Hepatic stellate cell (primary cell): ENCODE measurements around the gene TCHP.

Experiments used
- DNase-seq: peaks from one replicate; pipeline ENCODE4 v3.0.0; 2011; ENCODE audit warnings: low spot score

Gene TCHP

GRCh38 chr12:109932878-109933503 is 32.9 kb downstream of the TCHP start:
- no peak for DNase-seq

DNA sequence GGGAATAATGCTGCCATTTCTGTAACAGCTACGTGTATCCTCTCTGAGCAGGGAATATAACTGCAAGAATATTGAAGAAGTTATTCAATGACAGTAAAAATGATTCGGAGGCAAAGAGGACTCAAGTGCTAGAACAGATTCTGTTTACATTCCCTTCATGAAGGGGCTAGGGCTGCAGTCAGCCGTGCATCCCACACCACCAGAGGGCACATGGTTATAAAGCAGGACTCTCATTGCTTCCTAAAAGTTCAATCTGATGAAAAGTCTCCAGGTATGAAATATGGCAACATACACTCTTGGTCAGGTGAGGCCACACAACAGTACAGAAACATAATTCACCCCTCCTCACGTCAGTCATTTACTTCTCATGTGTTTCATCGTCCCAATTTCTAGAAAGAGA is 34.0 kb downstream of the TCHP start:
- no peak for DNase-seq

- DNase-seq, result no peak
Measured at GRCh38 chr12:109937371-109937770, 37.3 kb downstream of the TCHP start.

GRCh38 chr12:109938947-109939346 is 38.9 kb downstream of the TCHP start:
- DNase-seq, result no peak

GRCh38 chr12:109939504-109939903 is 39.4 kb downstream of the TCHP start:
- no peak for DNase-seq

DNA sequence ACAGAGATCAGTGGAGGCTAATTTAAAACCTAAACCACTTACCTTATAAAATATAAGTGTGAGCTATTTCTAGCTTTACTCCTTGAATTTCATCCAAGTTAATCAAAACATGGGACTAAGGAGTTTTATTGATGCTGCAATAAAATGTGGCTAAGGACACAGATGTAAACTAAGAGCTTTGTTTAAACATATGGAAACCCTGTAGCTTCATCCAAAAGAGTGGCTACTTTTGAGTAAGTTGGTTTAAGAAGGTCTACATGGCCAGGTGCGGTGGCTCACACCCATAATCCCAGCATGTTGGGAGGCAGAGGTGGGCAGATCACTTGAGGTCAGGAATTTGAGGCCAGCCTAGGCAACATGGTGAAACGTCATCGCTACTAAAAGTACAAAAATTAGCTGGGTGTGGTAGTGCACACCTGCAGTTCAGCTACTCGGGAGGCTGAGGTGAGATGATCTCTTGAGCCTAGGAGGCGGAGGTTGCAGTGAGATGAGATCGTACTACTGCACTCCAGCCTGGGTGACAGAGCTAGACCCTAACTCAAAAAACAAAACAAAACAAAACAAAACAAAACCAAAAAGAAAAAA is 40.4 kb downstream of the TCHP start:
- no peak for DNase-seq

GRCh38 chr12:109943811-109944210 is 43.7 kb downstream of the TCHP start:
- no peak for DNase-seq

DNA sequence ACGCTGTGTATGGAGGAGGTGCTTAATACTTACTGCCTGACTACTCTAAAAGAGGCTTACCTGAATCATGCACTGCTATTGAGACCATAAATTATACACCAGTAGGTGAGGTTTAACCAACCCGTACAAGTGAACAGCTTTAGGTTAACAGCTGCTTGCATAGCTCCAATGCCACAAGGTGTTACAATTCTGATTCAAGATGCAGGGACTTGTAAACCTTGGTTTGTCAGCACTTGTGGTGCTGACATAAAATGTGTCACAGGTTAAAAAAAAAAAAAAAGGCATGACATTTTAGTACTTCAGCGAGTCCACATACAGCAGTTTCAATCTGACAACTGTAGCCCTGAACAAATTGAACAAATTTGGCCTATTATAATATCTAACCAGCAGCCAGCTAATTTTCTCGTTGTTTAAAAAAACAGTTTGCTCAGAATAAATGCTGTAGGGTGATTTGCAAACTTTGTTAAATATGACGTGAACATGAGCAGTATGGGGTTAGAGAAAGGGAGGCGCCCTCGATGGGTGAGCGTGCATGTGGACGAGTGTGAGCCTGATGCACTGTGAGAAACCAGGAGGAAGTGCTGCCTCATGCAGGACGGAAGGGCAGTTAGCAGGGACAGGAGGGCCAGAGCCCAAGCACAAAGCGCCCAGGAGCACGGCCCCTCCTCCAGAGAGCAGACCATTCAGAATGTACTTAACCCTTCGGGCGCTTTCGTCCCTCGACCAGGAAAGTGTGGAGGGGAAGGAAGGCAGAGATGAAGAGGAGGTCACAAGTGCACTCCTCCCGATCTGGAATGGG is 44.7 kb downstream of the TCHP start:
- no peak for DNase-seq

DNA sequence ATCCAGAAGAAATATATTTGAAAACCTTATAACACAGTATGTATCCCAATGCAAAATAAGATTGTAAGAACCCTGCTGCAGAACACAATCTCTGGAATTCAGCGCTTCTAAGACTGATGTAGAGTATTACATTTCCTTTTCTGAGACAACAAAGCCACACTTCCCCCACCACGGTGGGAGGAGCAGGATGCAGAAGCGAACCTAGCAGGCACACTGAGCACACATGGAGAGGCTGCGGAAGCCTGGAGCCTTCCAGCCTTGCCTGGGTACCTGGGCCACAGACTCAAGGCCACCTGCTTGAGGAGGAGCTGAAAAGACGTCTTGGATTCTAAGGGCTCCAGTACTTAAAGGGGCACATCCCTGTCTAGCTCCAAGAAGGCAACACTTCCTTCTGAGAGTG is 46.4 kb downstream of the TCHP start:
- no peak for DNase-seq

DNA sequence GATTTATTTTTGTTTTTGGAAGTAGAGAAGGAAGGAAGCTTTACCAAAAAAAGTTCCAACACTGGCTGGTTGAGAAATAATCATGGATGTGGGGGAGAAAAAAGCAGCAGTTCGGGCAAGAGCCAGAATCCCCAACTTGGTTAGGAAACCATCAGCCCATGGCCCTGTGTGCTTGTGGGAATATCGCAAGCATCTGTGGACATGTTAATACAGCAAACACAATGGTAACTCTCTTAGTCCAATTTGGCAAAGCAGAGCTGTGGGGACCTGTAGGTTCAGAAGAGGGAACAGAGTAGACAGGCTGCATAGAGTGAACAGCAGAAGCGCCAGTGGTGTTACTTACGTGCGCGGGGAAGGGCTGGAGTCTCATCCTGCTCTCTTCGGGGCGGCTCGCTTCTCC is 46.8 kb downstream of the TCHP start:
- DNase-seq, result no peak

DNA sequence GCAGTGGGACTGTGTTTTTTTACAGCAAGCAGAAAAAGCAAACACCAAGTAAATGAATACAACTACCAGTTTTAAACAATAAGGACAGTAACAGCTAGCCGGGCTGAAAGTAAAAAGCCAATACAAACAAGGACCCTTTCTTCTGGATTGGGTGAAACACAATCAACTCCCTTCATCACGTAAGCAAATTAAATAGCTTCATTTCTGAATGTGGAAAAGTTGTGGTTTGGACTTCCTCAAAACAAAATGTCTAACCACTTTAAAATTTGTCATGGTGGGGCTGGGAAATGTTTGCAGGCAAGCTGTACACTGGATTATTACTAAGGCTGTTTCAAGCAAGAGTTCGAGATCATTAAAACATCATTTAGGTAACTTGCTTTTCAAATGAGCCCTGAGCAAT is 47.4 kb downstream of the TCHP start:
- DNase-seq, result peak; percentile 36

DNA sequence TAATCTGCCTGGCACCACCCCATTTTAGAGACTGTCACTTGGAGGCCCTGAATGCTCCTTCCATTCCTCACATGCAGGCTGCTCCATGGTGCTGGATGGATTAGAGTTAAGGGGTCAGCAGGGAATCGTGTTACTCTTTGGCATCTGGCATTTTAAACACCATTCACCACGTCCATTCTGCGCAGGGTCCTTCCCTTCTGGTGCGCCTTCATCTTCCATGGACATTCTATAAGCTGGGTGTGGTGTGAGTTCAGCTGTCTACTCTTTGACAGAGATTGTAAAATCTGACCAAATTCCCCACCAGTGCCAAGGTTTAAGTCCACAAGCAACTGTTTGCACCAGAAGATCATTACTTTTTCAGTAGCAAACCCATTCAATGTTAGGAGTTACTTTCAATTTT is 48.3 kb downstream of the TCHP start:
- no peak for DNase-seq

- peak; percentile 73 for DNase-seq
Measured at GRCh38 chr12:109949089-109949488, 49.0 kb downstream of the TCHP start.

DNA sequence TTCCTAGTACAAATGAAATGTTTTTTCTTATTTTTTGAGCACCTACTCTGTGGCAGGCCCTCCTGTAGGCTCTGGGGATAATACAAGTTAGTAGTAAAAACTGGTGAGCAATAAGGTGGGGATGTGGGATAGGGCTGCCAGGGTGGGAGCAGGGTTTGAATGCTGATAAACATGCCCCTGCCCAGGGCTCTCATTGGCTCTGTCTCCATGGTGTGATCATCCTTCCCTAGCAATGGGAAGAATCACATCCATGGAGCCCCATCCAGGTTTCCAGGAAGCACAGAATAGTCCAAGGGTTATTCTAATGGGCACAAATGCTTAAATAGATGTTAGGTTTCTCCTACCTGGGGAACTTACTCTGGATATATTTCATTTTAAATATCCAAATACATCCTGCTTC is 50.6 kb downstream of the TCHP start:
- DNase-seq, result no peak

DNA sequence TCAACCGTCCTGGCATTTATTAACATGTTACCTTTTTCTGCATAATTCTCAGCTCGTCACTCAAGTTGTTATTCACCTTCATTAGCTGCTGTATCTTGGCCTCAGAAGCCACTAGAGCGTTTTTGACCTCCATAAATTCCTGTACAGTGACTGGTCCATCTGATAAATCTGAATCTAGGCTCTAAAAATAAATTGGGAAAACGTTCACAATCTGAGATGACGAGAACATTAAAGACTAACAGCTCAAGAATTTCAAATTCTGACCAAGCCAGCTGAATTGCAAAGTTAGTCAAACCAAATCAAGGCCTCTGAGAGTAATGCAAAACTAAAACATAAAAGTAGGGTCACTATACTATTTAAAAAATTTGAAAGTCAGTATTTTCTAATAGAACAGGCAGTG is 51.1 kb downstream of the TCHP start:
- peak; percentile 86 for DNase-seq

- DNase-seq, result peak; percentile 70
Measured at GRCh38 chr12:109951751-109952150, 51.7 kb downstream of the TCHP start.

- DNase-seq, result no peak
Measured at GRCh38 chr12:109952160-109952858, 52.2 kb downstream of the TCHP start.

- DNase-seq, result no peak
Measured at GRCh38 chr12:109952873-109953272, 52.8 kb downstream of the TCHP start.

GRCh38 chr12:109953656-109954055 is 53.6 kb downstream of the TCHP start:
- DNase-seq, result no peak

GRCh38 chr12:109958374-109958773 is 58.3 kb downstream of the TCHP start:
- DNase-seq, result no peak

GRCh38 chr12:109959411-109960093 is 59.5 kb downstream of the TCHP start:
- DNase-seq, result no peak

GRCh38 chr12:109961201-109961600 is 61.1 kb downstream of the TCHP start:
- no peak for DNase-seq
